Measurements from ENCODE around the gene TRAF6.

GRCh38 chr11:36501236-36501635, 8.8 kb downstream of the TRAF6 start:
- TF ChIP-seq CTCF (IDR thresholded peaks at IDR 0.05 in 4 of 5, conservative IDR thresholded peaks at IDR 0.05 in 1 of 5): no peak
- TF ChIP-seq POLR2A (IDR thresholded peaks at IDR 0.05): no peak

Measured in gastrocnemius medialis (tissue), 4 donors.